ENCODE measurements around the gene KIF3A.
A peak's percentile ranks its signal among the peaks of the same experiment; 100 is the strongest.
"Not testable (repeated sequence)": the region's sequence is repeated elsewhere in the genome, so short reads cannot be mapped to it uniquely, and the experiment has no call there.

Gene KIF3A

GRCh38 chr5:132718544-132719312, 18.6 kb downstream of the KIF3A start:
- no peak for DNase-seq (ENCODE audit: low spot score)

DNA sequence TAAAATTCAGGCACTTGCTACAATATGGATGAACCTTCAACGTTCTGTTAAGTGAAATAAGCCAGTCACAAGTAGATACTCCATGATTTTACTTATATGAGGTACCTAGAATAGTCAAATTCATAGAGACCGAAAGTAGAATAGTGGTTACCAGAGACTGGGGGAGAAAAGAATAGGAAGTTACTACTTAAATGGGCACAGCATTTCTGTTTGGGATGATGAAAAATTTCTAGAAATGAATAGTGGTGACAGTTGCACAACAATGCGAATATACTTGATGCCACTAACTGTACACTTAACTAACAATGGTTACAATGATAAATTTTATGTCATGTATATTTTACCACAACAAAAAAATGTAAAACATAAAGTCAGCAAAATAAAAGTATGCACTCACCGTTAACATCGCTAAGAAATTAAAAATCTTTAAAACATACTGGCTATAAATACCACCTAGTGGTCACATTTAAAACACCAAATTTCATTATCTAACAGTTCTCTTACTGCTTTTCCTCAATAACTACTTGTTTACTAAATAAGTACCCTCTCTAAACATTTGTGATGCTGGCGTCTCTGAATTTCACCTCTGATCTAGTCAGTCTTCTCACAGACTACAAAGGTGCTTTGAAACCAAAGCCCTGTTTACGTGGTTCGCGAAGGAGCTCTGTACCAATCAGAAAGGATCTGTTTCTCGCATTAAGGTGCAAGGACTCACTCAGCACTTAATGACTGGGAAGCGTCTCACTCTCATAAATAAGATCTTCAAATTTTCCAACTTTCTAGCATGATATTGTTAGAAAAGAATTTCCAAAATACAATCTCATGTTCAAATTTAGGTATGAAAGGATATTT, 22.7 kb downstream of the KIF3A start:
- no peak for DNase-seq (ENCODE audit: low spot score)

- DNase-seq (ENCODE audit: low spot score): no peak
Measured at GRCh38 chr5:132708645-132709044, 28.7 kb downstream of the KIF3A start.

GRCh38 chr5:132704875-132705274, 32.5 kb downstream of the KIF3A start:
- peak; percentile 25 for DNase-seq (ENCODE audit: low spot score)

DNA sequence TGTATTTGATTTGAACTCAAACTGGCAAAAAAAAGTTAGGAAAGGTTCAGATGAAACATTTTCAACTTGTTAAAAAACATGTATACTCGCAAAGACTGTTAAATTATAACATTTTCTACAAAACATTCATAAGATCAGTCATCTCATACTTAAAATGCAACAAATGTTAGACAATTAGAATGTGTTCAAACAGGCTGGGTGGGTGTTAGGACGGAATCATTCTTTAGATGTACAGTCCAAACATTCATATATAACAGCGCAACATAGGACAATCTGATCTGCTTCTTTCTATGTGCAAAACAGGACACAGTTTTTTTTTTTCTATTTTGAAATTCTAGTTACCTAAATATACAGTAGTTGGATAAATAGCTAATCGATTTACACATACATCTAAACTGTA, 41.4 kb downstream of the KIF3A start:
- DNase-seq (ENCODE audit: low spot score): no peak

DNA sequence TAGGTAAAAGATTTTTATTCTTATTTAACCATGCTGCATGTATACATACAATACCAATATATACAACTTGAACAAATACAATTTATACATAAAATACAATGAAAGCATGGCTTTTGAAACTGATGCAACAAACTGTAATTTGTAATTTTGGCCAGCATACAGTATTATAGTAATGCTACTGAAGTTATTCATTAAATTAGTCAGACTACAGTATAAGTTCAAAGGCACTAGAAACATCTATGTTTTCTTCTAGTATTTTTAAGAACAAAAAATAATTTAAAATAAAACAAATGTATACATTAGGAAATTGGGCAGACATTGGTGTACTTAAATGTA, 44.7 kb downstream of the KIF3A start:
- DNase-seq (ENCODE audit: low spot score): no peak

GRCh38 chr5:132691755-132692631, 45.4 kb downstream of the KIF3A start:
- DNase-seq (ENCODE audit: low spot score): not testable (repeated sequence)

GRCh38 chr5:132690156-132690555, 47.2 kb downstream of the KIF3A start:
- DNase-seq (ENCODE audit: low spot score): no peak

- no peak for DNase-seq (ENCODE audit: low spot score)
Measured at GRCh38 chr5:132689513-132689912, 47.8 kb downstream of the KIF3A start.

GRCh38 chr5:132688536-132689339, 48.6 kb downstream of the KIF3A start:
- DNase-seq (ENCODE audit: low spot score): no peak

GRCh38 chr5:132687995-132688394, 49.4 kb downstream of the KIF3A start:
- no peak for DNase-seq (ENCODE audit: low spot score)

- no peak for DNase-seq (ENCODE audit: low spot score)
Measured at GRCh38 chr5:132686193-132686592, 51.2 kb downstream of the KIF3A start.

DNA sequence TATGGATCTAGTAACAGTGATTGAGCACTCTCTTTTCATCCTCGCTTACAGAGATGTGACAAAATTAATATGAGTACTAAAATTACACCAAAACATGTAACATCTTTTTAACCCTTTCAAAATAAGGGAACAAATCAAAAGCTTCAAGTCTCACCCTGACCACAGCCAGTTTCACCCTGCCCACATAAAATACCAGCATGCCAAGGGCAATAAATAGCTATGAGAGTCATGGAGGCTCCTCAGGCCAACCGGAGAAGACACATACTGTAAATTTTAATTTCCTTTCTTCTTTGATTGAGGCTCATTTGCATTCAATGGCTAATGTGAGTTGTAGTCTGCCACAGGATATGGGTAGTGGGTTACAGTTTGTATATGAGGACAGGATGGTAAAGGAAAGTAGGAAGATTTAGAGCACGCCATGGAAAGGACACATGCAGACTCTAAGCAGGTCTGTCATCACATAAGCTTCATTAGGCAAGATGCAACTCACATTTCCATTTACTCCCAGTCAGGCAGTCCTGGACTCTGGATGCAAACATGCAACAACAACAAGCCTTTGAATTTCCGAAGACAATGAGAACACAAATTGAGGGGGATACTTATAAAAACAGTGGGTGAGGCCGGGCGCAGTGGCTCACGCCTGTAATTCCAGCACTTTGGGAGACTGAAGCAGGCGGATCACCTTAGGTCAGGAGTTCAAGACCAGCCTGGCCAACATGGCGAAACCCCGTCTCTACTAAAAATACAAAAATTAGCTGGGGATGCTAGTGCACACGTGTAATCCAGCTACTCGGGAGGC, 52.2 kb downstream of the KIF3A start:
- DNase-seq (ENCODE audit: low spot score): no peak

- no peak for DNase-seq (ENCODE audit: low spot score)
Measured at GRCh38 chr5:132684491-132684890, 52.9 kb downstream of the KIF3A start.

DNA sequence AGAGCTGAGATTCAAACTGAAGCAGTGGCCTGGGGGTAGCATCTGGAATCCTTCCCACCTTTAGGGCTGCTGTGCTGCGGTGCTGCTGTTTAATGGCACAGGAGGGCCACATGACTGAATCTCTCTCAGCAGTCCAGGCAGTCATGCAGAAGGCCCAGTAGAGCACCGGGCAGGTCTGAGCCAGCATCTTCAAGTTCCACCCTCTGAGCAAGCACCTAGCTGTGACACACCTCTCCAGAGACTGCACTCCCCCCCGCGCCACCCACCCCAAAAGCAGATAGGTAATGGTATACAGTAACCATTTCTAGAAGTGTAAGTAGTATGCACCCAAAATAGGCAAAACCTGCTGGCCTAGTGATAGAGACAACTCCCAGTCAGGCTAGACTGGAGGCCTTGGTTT, 55.4 kb downstream of the KIF3A start:
- DNase-seq (ENCODE audit: low spot score): no peak

DNA sequence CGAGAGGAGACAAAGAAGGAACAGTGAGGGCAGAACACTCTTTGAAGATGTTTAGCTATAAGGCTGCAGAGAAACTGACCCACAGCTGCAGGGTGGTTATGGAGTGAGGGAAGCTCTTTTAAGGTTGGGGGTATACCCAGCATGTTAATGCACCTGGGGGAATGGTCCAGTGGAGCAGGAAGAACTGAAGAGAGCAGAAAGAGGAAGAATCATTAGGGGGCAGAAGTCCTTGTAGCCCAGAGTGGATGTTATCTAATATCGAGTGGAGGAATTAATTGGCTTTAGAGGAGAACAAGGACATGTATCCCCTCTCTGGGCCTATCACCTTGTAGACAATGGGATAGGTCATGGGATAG, 55.9 kb downstream of the KIF3A start:
- DNase-seq (ENCODE audit: low spot score): no peak

DNA sequence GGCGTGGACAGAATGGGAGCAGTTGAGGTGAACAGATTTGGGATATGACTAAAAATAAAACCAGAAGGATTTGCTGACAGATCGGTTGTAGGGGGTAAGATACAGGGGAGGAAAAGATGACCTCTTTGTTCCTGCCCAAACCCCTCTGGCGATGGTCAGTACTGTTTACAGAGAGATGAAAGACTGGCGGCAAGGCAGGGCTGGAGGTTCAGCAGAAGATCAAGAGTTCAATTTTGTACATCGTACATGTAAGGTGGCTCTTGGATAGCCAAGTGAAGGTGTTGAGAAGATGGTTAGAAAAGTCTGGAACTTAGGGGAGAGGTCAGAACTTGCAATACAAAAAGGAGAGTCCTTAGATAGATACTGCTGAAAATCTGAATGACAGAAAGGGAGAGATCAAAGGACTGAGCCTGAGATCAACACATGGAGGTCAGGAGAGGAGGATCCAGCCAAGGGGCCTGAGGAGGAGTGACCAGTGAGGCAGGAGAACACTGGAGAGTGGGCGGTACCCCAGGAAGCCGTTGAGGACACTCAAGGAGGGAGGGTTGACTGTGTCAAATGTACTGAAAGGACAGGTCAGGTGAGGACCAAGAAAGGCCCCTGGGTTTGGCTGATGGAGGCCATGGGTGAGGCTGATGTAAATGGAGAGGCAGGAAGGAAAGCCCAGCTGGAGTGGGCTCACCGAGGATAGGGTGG, 56.4 kb downstream of the KIF3A start:
- no peak for DNase-seq (ENCODE audit: low spot score)

DNA sequence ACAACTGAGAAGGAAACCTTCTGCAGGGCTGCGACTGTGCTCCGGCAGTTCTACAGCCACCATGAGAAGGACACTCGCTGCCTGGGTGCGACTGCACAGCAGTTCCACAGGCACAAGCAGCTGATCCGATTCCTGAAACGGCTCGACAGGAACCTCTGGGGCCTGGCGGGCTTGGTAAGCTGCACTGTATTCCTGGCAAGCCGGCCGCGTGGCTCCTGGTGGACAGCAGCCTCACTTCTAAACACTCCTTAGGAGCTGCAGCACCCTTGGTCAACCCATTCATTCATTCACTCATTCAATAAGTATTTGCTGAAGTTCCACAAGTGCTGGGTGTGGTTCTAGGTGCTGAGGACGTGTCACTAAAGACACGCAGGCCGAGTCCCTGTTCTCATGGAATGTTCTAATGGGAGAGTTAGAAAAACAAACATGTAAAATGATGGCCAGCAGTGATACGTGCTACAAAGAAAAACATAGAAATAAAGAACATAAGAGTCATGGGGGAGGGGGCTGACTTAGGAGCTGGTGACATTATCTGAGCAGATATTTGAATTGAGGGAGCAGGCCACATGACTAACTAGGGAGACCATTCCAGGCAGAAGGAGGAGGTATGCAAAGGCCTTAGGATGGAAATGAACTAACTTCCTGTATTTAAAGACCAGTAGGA, 57.5 kb downstream of the KIF3A start:
- no peak for DNase-seq (ENCODE audit: low spot score)

DNA sequence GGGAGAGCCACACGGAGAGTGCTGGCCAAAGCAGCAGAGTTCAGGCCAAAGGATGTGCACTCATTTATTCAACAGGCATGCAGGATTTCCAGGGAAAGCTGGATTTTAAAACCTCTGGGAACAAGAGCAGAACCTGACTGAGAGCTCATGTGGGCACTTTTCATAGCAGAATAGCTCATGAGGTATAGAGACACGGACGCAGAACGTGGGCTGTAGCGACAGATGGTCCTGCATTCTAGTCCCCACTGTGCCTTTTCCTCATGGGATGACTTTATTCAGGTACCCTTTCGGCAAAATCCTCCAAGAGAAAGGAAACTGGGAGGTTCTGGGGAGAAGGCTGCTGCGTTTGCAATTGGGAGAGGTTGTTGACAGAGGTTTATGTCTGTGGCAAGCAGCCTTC, 58.2 kb downstream of the KIF3A start:
- no peak for DNase-seq (ENCODE audit: low spot score)

- no peak for DNase-seq (ENCODE audit: low spot score)
Measured at GRCh38 chr5:132678735-132679134, 58.6 kb downstream of the KIF3A start.
